Ishikawa (cell line): Measurements from ENCODE around the gene ALDH18A1.

Experiments
- CEBPB ChIP-seq: IDR thresholded peaks from 2 replicates; pipeline ENCODE4 v1.6.1; 2012
- CREB1 ChIP-seq: IDR thresholded peaks from 2 replicates; pipeline ENCODE4 v1.6.1; 2012; ENCODE audit warnings: low read depth
- EGR1 ChIP-seq: IDR thresholded peaks from 2 replicates; pipeline ENCODE4 v1.6.1; 2012
- EP300 ChIP-seq: IDR thresholded peaks from 2 replicates; pipeline ENCODE4 v1.6.1; 2012; ENCODE audit warnings: borderline replicate concordance
- FOXM1 ChIP-seq: IDR thresholded peaks from 2 replicates; pipeline ENCODE4 v1.6.1; 2012; ENCODE audit warnings: low read depth, borderline replicate concordance
- MAX ChIP-seq: IDR thresholded peaks from 2 replicates; pipeline ENCODE4 v1.6.1; 2012
- NFIC ChIP-seq: IDR thresholded peaks from 2 replicates; pipeline ENCODE4 v1.6.1; 2012
- RAD21 ChIP-seq: IDR thresholded peaks from 2 replicates; pipeline ENCODE4 v1.6.1; 2012; ENCODE audit warnings: low read depth
- REST ChIP-seq: IDR thresholded peaks from 2 replicates; pipeline ENCODE4 v1.6.1; 2012; ENCODE audit warnings: low read depth, mild to moderate bottlenecking
- TAF1 ChIP-seq: IDR thresholded peaks from 2 replicates; pipeline ENCODE4 v1.6.1; 2012; ENCODE audit warnings: low read depth, mild to moderate bottlenecking
- TCF12 ChIP-seq: IDR thresholded peaks from 2 replicates; pipeline ENCODE4 v1.6.1; 2012; ENCODE audit warnings: low read depth
- TEAD4 ChIP-seq: IDR thresholded peaks from 2 replicates; pipeline ENCODE4 v1.6.1; 2012
- YY1 ChIP-seq: IDR thresholded peaks from 2 replicates; pipeline ENCODE4 v1.6.1; 2012; ENCODE audit warnings: low read depth

- TF ChIP-seq CREB1 (no peak), NFIC (no peak), RAD21 (no peak), REST (no peak), CEBPB (no peak), YY1 (peak; percentile 60; the same call in 1 of the 2 replicates), FOXM1 (no peak), EGR1 (no peak), MAX (no peak), TEAD4 (peak; percentile 40), TCF12 (no peak), TAF1 (no peak), EP300 (0 out of 2 replicates have a peak, but pooled peaks have one; percentile 16)
These were observed 3.8 kb upstream of the ALDH18A1 start for GRCh38 chr10:95660283-95660682.
